ENCODE data around the gene SLC25A13. TPM values are rescaled to one million over a fixed set of nuclear protein-coding genes. Genes with fewer than 3 reads are reported as not detected.

SLC25A13 gene
- polyA plus RNA-seq, 3 donors, result 7.9 to 12.8 (median 10.7) TPM

DNA sequence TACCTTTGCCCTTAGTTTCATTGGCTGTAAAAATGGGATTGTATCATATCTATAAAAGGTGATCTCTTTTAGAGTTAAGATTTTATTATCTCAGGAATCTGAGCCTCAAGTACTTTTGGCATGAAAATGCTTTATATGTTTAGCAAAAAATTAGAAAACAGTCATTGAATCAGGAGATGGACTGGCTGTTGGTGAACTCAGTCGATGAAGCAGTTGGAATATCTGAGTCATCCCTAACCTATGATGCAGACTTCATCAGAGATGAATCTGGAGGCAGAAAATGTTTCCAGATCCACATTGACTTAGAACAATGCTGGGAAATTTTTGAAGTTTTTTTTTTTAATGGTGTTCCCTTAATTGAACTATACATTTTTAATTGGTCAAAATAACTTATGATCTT, 228.5 kb downstream of the SLC25A13 start:
- WGBS, 3 donors, result 49 to 83% (median 55%) methylated on average over 1 of the region's 1 CpG
- no peak overlapping the region for H3K27ac ChIP-seq (ENCODE audit: low read depth, low read length)

DNA sequence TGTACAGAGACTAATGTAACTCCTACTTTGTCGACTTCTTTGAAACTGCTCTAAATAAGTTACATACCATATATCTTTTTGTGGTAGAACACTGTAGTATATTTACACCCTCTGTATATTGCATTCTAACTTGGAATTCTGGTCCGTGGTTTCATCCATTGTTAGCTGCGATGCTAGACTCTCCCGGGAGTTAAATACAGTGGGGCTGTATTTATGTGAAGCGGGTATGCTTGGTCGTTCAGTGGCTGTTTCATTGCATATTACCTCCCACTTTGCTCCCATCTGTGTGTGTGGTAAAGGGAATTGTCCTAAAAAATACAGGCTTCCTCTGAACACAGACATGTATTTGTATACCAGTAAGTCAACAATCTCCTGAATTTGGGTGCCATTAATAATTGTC, 231.1 kb downstream of the SLC25A13 start:
- H3K27ac ChIP-seq (ENCODE audit: low read depth, low read length), result no peak overlapping the region
- 81 to 86% (median 82%) methylated on average over 6 of the region's 6 CpGs for WGBS, 3 donors

DNA sequence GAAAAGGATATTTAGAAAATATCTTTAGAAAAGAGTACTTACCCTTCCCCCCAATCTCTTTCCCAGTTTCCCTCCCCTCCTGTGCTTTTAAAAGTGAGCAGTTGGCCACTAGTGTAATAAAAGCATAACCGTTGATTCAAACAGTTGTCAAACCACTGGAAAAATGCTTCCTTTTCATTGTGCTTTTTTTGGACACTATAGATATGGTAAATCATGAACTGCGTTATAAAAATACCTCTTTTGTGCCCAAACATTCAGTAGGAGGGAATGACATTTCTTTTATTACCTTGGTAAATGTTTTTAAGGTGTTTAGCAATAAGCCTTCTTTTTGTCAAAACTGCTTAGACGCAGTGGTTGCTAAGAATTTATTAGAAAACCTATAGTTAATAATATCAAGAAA, 232.4 kb downstream of the SLC25A13 start:
- WGBS, 3 donors, result 61 to 72% (median 72%) methylated on average over 3 of the region's 3 CpGs
- H3K27ac ChIP-seq (ENCODE audit: low read depth, low read length), result no peak overlapping the region

DNA sequence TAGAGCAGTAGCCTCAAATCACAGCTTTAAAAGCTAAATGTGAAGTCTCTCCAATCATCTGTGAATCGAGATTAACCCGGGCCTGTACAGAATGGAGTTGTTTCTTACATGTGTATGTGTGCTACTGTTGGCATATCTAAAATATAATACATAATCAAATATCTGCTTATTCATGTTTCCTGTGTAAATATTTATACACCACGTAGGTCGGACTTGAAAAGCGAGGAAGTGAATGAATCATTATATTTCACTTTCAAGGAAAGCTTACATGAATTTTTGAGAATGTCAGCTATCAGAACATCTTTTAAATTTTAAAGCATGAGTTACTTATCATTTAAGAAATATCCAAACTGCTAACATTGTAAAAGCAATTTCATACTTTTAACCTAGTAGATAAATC, 233.3 kb downstream of the SLC25A13 start:
- WGBS, 3 donors, result 33 to 76% (median 69%) methylated on average over 5 of the region's 5 CpGs
- no peak overlapping the region for H3K27ac ChIP-seq (ENCODE audit: low read depth, low read length)

DNA sequence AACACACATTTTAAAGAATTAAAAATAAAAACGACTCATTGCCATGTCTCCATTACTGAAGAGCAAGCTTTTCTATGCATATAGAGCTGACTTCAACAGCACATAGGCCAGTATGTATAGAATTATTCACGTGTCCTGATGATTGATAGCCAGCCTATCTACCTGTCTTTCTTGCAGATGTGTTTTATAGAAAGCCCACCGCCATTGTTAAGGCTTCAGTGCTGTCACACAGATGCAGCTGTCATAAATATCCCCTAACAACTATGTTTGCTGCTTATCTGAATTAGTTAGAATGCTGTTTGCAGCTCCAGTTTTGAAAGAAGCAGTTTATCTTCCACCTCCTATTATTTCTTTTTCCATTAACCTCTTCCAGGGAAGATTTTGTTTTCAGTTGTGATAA, 235.9 kb downstream of the SLC25A13 start:
- H3K27ac ChIP-seq (ENCODE audit: low read depth, low read length), result no peak overlapping the region
- 50 to 75% (median 70%) methylated on average over 3 of the region's 3 CpGs for WGBS, 3 donors

DNA sequence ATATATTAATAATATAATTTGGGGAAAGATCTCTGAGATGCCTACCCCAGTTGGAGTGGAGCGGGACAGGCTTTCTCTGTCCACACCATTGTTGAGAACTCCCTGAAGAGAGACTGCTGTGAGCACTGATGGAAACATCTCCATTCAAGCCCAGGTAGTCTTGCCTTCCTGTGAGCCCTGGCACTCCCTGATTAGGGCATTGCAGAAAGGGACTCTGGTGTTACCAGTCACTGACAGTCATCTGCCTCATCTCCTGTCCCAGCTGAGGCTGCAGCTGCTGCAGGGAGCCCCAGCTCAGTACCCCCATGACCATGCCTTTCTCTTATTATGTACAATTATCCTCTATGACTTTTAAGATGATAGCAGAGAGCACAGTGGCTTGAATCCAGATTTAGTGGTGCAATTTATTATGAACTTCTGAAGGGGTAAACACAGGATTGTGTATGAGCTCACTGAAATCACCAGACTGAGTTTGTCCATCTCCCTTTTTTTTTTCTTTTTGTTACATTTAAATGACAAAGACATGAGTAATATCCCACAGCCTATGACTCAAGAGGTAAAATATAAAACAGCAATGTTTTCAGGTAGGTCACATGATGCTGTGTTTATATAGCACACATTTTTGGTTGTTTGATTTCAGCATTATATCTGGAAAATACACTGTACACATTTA, 236.9 kb downstream of the SLC25A13 start:
- 95 to 98% (median 96%) methylated on average over 1 of the region's 1 CpG for WGBS, 3 donors

DNA sequence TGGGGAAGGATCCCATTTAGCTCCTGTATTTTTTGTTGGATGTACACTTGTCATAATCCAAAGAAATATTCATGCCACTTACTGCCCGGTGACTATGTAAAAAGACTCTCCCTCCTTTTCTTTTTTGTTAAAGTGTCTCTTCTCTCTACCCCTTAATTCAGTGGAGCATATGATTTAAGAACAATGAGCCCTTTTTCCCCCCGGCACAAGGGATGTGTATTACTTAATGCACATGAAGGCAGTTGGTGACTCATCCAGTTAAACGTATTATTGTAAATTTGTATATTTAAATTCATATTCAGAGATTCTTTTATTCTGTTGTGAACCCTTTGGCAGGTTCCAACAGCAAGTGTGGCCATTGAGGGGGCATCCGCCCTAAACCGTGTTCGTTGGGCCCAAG, 241.9 kb downstream of the SLC25A13 start:
- no peak overlapping the region for H3K27ac ChIP-seq (ENCODE audit: low read depth, low read length)
- WGBS, 3 donors, result 81 to 88% (median 83%) methylated on average over 6 of the region's 6 CpGs

More for the DNA sequence above, 236.9 kb downstream of the SLC25A13 start:
- no peak overlapping the region for H3K27ac ChIP-seq (ENCODE audit: low read depth, low read length)

DNA sequence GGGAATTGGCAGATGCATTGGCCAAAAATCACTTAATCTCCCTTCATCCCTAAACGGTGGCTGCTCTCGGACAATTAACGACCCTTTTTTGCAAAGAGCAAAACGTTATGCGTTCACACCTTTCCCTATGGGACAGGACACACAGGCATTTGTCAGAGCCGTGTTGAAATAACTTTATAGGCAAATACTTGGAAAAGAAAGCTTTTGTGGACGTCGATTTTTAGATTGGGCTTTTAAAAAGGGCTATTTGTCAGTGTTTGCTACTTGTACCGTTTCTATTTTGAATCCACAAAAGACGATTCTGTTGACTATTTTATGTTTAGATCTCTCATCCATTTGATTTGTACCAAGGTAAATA, 245.6 kb downstream of the SLC25A13 start:
- no peak overlapping the region for H3K27ac ChIP-seq (ENCODE audit: low read depth, low read length)
- WGBS, 3 donors, result 17 to 22% (median 19%) methylated on average over 10 of the region's 10 CpGs

DNA sequence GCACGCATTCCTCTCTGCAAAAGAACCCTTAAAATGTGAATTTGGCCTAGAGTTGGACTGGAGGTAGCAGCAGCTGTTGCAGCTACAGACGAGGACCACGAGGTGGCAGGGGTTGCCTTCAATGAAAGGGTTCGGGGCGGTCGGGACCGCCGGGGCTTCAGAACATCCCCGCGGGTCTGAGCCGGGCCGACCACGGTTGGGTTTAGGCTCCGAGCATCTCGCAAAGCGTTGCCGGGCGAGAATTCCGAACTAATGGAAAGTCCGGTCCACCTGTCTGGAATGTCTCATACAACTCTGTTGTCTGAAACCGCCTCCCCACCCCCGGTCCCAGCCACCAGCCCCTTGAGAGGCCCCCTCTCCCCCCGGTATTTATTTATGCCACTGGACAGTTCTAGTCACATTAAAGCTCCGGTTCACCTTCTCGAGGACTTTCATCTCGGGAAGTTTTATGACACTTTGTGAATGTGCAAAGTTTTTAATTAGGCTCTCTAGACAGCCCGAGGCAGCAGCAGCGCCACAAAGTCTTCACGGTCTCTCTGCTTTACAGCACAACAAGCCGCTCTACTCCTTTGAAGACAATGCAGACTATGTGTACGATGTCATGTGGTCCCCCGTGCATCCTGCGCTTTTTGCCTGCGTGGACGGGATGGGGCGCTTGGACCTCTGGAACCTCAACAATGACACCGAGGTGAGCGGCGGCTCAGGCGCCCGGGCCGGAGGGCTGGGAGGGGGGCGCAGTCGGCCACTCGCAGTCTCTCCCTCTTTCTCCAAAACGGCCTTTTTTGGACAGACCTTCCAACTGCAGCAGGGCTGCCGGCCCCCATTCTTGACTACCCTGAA, 246.2 kb downstream of the SLC25A13 start:
- WGBS, 3 donors, result 2 to 3% (median 2%) methylated on average over 47 of the region's 47 CpGs
- no peak overlapping the region for H3K27ac ChIP-seq (ENCODE audit: low read depth, low read length)

DNA sequence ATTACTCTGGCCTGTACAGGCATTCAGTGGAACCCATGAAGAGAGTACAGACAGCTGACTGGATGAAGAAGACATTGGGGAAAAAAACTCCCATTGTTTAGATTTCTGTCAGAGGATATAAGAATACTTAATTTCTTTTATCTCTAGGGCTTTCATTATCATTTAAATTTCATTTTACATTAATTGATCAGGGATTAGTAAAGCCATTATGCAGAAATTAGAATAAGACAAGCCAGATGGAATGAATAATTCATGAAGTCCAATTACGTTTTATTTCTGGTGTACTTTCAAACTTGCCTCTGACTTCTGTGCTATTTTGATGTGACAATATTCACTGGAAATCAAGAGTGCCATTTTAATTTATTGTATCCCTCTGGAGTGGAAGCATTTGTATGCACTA, 247.0 kb downstream of the SLC25A13 start:
- no peak overlapping the region for H3K27ac ChIP-seq (ENCODE audit: low read depth, low read length)
- WGBS, 3 donors, result 53 to 80% (median 76%) methylated on average over 1 of the region's 1 CpG

Measured in adipose tissue (tissue), 3 donors.